Mucosa of rectum (tissue), 2 donors: ENCODE results near the gene SPATA31A5.
"Not testable (repeated sequence)": the region's sequence is repeated elsewhere in the genome, so short reads cannot be mapped to it uniquely, and the experiment has no call there.

Source experiments
- H3K27ac ChIP-seq, 2 donors: one replicate each; pipeline ENCODE4 v1.7.0; 2013; ENCODE audit warnings: inconsistent platforms in 2 of 2, low read depth in 2 of 2, low read length in 2 of 2
- H3K27me3 ChIP-seq, 2 donors: one replicate each; pipeline ENCODE4 v1.7.0; 2013; ENCODE audit warnings: low read length in 2 of 2; ENCODE audit not compliant: control insufficient read depth in 2 of 2, insufficient read depth in 2 of 2
- H3K36me3 ChIP-seq, 2 donors: one replicate each; pipeline ENCODE4 v1.7.0; 2013; ENCODE audit warnings: low read length in 2 of 2; ENCODE audit not compliant: control insufficient read depth in 2 of 2, insufficient read depth in 2 of 2
- H3K4me1 ChIP-seq, 2 donors: one replicate each; pipeline ENCODE4 v1.7.0; 2013; ENCODE audit warnings: low read length in 2 of 2, mild to moderate bottlenecking in 1 of 2; ENCODE audit not compliant: control insufficient read depth in 2 of 2, insufficient read depth in 2 of 2
- H3K4me3 ChIP-seq, 2 donors: one replicate each; pipeline ENCODE4 v1.7.0; 2013; ENCODE audit warnings: low read length in 2 of 2
- H3K9ac ChIP-seq, 2 donors: one replicate each; pipeline ENCODE4 v1.7.0; 2013; ENCODE audit warnings: low read length in 2 of 2, low read depth in 1 of 2, mild to moderate bottlenecking in 1 of 2
- H3K9me3 ChIP-seq, 2 donors: one replicate each; pipeline ENCODE4 v1.7.0; 2013; ENCODE audit warnings: low read length in 2 of 2; ENCODE audit not compliant: control insufficient read depth in 2 of 2
- donor health status: healthy.
- donor health status: Normal muscosa, but diverticular disease.

Gene SPATA31A5

GRCh38 chr9:60914107-60914506, at the start of gene SPATA31A5:
TSS of gene SPATA31A5 (plus strand) at chr9:60914407. CDS start at chr9:60914436, 29 bp downstream.
- H3K36me3 ChIP-seq, H3K27me3 ChIP-seq, H3K9me3 ChIP-seq, H3K9ac ChIP-seq, H3K4me1 ChIP-seq, H3K27ac ChIP-seq, H3K4me3 ChIP-seq: not testable (repeated sequence)

DNA sequence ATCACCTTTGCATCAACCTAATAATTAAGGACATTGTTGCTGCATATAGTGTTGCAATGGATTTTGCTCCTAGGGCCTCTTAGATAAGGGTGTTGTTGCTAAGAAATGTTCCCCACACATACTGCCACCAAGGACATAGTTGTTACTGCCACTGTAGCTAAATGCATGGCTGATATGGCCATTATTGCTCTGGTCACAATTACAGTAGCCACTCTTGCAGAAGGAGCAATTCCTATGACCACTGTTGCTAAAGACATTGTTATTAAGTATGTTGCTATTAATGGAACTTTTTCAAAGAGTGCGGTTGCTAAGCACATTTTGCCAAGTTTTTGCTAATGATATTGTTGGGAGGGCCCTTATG, 48.8 kb downstream of the SPATA31A5 start:
- H3K27me3 ChIP-seq, H3K9ac ChIP-seq, H3K4me3 ChIP-seq, H3K27ac ChIP-seq, H3K4me1 ChIP-seq, H3K36me3 ChIP-seq, H3K9me3 ChIP-seq: not testable (repeated sequence)

- H3K27ac ChIP-seq, H3K36me3 ChIP-seq, H3K9me3 ChIP-seq, H3K27me3 ChIP-seq, H3K4me1 ChIP-seq, H3K9ac ChIP-seq, H3K4me3 ChIP-seq: not testable (repeated sequence)
Measured at GRCh38 chr9:60966382-60966781, 52.2 kb downstream of the SPATA31A5 start.
